Coronary artery (tissue), 2 donors: ENCODE measurements around the gene NCAPD3.

Source experiments
- DNase-seq: peaks from one replicate; pipeline ENCODE4 v3.0.0-alpha.2; 2017; ENCODE audit warnings: low spot score
- H3K27ac ChIP-seq, 2 donors: fragments of 200-600 bp; sonication (generic); one replicate each; pipeline ENCODE4 v1.5.1; 2016 to 2019
- H3K4me3 ChIP-seq: fragments of 200-600 bp; sonication (generic); 2 replicates; pipeline ENCODE4 v1.5.1; 2016; ENCODE audit warnings: mild to moderate bottlenecking, moderate library complexity
- TF ChIP-seq, protein P1 (sequence below): fragments of 200-600 bp; sonication (generic); IDR thresholded peaks from one replicate; pipeline ENCODE4 v1.5.1; 2019; ENCODE audit warnings: antibody characterized with exemption

The NCAPD3 gene

DNA sequence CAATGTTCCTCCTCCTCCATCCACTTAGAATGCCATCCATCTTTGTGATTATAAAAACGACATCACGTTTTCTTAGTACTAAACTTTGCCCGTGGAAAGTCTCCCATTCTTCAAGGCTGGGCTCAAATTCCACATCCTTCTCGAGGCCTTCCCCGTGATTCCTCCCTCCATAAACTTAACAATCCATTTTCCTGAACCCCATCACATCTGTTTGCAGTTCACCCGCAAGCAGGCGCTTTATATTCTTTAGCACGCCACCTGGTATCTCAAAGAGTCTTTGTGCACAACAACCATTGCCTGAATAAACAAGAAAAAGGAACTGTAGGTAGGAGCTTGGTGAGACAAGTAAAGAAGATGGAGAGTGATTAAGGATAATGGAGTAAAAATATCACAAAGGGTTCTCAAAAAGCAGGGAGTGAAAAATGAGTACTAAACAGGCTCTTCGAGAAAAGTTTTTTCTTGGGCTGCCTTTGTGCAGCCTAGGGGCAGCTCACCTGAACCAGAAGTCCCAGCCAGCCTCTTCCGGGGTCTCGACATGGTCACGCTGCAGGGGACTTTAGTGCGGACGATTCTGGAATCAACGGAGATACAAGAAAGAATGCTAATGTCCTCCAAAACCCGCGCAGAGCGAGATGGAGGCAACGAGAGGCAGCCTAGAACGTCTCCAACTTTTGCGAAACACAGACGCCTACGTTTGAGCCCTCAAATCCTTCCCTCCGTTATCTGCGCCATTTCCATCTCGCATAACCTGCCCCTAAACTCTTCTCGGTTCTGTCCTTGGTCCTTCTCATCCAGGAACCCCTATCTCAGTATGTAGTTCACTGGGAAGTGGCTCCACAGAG, 28.8 kb upstream of the NCAPD3 start:
- TF ChIP-seq, protein P1, sequence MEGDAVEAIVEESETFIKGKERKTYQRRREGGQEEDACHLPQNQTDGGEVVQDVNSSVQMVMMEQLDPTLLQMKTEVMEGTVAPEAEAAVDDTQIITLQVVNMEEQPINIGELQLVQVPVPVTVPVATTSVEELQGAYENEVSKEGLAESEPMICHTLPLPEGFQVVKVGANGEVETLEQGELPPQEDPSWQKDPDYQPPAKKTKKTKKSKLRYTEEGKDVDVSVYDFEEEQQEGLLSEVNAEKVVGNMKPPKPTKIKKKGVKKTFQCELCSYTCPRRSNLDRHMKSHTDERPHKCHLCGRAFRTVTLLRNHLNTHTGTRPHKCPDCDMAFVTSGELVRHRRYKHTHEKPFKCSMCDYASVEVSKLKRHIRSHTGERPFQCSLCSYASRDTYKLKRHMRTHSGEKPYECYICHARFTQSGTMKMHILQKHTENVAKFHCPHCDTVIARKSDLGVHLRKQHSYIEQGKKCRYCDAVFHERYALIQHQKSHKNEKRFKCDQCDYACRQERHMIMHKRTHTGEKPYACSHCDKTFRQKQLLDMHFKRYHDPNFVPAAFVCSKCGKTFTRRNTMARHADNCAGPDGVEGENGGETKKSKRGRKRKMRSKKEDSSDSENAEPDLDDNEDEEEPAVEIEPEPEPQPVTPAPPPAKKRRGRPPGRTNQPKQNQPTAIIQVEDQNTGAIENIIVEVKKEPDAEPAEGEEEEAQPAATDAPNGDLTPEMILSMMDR: no peak
- H3K27ac ChIP-seq: peak overlapping the region in 1 of 2 donors; percentile 86
- peak overlapping the region; percentile 99 for H3K4me3 ChIP-seq
- no peak for DNase-seq

DNA sequence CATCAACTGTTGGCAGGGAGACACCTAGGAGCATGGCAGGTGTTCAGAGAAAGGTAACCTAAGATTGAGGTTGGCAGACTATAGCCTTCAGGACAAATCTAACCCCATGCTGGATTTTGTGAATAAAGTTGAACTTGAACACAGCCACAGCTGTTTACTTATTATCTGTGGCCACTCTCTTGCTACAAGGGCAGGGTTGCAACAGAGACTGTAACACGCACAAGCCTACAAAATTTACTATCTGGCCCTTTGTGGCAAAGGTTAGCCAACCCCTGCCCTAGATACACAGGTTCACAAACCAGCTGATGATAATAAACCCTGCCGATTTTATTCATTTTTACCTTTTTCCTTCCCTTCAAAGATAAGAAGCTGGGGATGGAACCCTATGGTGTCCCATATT, 26.9 kb upstream of the NCAPD3 start:
- TF ChIP-seq, protein P1: no peak
- Histone ChIP-seq H3K27ac (no peak overlapping the region), H3K4me3 (no peak overlapping the region)
- no peak for DNase-seq

DNA sequence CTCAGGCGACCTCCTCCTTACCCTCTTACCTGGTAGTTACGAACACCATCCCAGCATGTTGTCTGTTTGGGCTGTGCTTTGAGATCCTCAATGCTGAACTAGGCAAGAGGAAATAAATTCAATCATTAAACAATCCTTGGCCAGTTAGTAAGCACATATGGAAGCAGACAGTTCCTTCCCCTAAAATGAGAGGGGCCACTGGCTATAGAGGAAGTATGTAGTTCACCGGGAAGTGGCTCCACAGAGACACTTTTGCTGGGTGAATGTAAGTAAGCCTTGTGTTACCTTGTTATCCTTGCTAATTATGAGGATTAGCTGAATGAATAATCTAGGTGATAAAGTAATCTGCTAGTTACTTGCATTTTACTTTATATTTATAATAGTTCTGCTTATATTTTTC, 26.5 kb upstream of the NCAPD3 start:
- TF ChIP-seq, protein P1: no peak
- DNase-seq: no peak
- no peak overlapping the region for H3K27ac ChIP-seq
- no peak overlapping the region for H3K4me3 ChIP-seq

DNA sequence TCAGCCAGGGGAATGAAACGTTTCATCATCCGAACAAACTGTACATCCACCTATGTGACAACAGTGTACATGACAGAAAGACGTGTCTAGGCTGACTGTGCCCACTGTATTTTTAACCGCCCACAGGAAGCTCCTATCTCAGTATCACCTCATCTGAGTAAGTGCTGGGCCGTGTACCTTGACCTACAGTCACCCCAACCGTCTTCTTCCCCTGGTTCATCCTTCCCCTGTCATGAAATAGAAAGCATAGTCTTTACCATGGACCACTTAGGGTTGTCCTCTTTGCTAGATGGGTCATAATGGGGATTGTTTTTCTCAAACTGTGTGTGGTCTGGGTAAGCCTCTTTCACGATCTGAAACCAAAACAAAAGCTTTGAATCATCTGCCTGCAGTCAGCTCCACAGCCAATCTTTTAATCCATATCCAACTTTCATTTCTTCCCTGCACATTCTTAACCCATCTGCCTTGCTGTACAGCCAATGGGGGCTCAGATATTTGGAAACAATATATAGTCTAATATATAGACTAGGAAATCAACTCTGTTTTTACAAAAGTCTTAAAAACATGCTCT, 25.2 kb upstream of the NCAPD3 start:
- TF ChIP-seq, protein P1: no peak
- H3K27ac ChIP-seq: no peak overlapping the region
- DNase-seq: no peak
- no peak overlapping the region for H3K4me3 ChIP-seq

DNA sequence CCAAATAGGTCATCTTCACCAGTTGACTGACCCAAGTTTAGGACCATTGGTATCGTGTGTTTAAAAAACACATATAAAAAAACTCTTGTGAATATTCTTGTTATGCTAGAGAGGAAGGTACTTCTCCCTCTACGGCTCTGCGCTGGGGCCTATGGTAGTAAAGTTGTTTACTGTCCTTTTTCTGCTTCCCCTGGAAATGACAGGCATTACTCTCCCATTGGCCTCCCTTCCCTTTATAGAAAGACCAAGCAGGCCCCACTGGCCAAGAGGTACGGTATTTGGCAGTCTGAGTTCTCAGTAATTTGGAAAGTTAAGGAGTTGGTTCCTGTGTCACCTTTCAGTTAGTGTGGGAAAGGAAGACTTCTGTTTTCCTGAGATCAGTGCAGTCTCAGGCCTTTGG, 22.9 kb upstream of the NCAPD3 start:
- Histone ChIP-seq H3K27ac (no peak overlapping the region), H3K4me3 (no peak overlapping the region)
- TF ChIP-seq, protein P1: no peak
- no peak for DNase-seq

DNA sequence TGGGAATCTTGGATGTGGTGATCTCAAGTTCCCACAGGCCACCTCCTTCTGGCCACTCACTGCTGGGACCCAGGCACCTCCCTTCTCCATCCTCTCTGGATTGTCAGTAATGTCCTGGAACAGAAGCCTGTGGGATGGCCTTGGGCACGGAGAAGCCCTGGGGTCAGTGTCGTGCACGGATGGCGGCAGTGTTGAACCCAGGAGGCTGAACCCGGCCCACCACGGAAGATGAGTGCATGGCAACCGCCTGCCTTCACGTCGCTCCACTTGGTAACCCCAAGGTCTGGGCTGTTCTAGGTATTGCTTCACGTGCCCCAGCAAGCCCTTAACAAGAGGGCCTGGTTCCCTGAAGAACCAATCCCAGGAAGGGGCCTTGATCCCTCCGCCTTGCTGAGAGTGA, 22.3 kb upstream of the NCAPD3 start:
- DNase-seq: no peak
- no peak overlapping the region for H3K27ac ChIP-seq
- TF ChIP-seq, protein P1: no peak
- no peak overlapping the region for H3K4me3 ChIP-seq

DNA sequence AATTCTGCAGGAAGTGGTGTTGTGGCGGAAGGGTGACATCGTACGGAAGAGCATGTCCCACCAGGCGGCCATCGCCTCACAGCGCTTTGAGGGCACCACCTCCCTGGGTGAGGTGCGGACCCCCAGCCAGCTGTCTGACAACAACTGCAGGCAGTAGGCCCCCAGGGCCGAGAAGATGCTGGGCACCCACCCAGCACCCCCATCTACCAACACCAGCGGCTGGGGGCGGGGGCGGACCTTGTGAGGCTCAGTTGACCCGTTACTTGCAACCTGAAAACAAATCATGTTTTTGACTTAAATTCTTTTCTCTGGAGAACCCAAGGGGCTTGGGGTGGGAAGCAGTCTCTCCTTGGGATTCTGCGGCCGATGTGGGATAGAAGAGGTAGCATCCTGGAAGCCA, 21.7 kb upstream of the NCAPD3 start:
- DNase-seq: no peak
- Histone ChIP-seq H3K27ac (no peak overlapping the region), H3K4me3 (no peak overlapping the region)
- TF ChIP-seq, protein P1: no peak
